Activated CD4-positive, alpha-beta T cell treated with anti-CD3 and anti-CD28 coated beads, Interleukin-2, amount 10 ng/mL, durations not matched to agents 7 days and 5 days (primary cell): ENCODE measurements around the gene RPUSD1. TPM values are rescaled to one million over a fixed set of nuclear protein-coding genes. Genes with fewer than 3 reads are reported as not detected.
A peak's percentile ranks its signal among the peaks of the same experiment; 100 is the strongest.

Experiments used
- CTCF ChIA-PET: fragments of 350-600 bp; sonication (Branson Sonifier 250); formaldehyde crosslinking; loops from one replicate; lab custom pipeline; 2021; ENCODE audit warnings: antibody characterized with exemption; lab: Charles Lee
- POLR2A ChIA-PET: fragments of 350-600 bp; sonication (Branson Sonifier 250); formaldehyde crosslinking; loops from one replicate; lab custom pipeline; 2021; ENCODE audit warnings: antibody characterized with exemption; lab: Charles Lee
- DNase-seq: peaks from one replicate; pipeline ENCODE4 v3.0.0-alpha.2; 2020
- H3K27ac Mint-ChIP-seq: one replicate; pipeline ENCODE4 v1.8.0; 2021; ENCODE audit warnings: mild to moderate bottlenecking, moderate library complexity, mixed read lengths
- H3K27me3 Mint-ChIP-seq: one replicate; pipeline ENCODE4 v1.8.0; 2021; ENCODE audit warnings: mixed read lengths
- H3K36me3 Mint-ChIP-seq: one replicate; pipeline ENCODE4 v1.8.0; 2021; ENCODE audit warnings: low read depth, mixed read lengths
- H3K4me1 Mint-ChIP-seq: one replicate; pipeline ENCODE4 v1.8.0; 2021; ENCODE audit warnings: mixed read lengths
- H3K4me3 Mint-ChIP-seq: one replicate; pipeline ENCODE4 v1.8.0; 2021; ENCODE audit warnings: mild to moderate bottlenecking, moderate library complexity, mixed read lengths
- H3K9me3 Mint-ChIP-seq: one replicate; pipeline ENCODE4 v1.8.0; 2021; ENCODE audit warnings: mixed read lengths
- microRNA-seq: library from miRNA; unstranded; fragments of <30 nt; microRNA quantifications from one replicate; pipeline ENCODE4 v1.2.0, GENCODE V29; 2021; ENCODE audit warnings: borderline microRNAs expressed, borderline replicate concordance
- total RNA-seq, 2 experiments: library from RNA; stranded (reverse); gene quantifications; one replicate each; pipeline ENCODE4 v1.2.3, GENCODE V29; 2021

The RPUSD1 gene
- total RNA-seq, 2 experiments from 2014 or later: 25.4 to 26.1 TPM

- peaks cover 14% of the 10 kb centered on the region for H3K36me3 Mint-ChIP-seq
- no peaks in the 10 kb centered on the region for H3K9me3 Mint-ChIP-seq
- peaks cover 31% of the 10 kb centered on the region for H3K4me1 Mint-ChIP-seq
- peak overlapping the region; percentile 62 for H3K27ac Mint-ChIP-seq
- CTCF ChIA-PET: interaction anchor here (0.5 to 3.0 kb wide), 12 partner anchors 9 to 403 kb away, joined by 3 to 14 read pairs (median 5); partner anchors contain the start of genes ANTKMT, CCDC78 and WDR24
- no peaks in the 10 kb centered on the region for H3K27me3 Mint-ChIP-seq
- POLR2A ChIA-PET: no interaction called here
- no peak for DNase-seq
- peak overlapping the region; percentile 79 for H3K4me3 Mint-ChIP-seq
Measured at GRCh38 chr16:739560-740458, 48.4 kb downstream of the RPUSD1 start.

- no peak for DNase-seq
- Mint-ChIP-seq H3K27ac (no peak overlapping the region), H3K4me1 (peaks cover 31% of the 10 kb centered on the region), H3K36me3 (peaks cover 14% of the 10 kb centered on the region), H3K4me3 (no peak overlapping the region), H3K27me3 (no peaks in the 10 kb centered on the region), H3K9me3 (no peaks in the 10 kb centered on the region)
- ChIA-PET POLR2A (no interaction called here), CTCF (interaction anchor here (1.2 to 2.1 kb wide), 3 partner anchors 12 to 49 kb away, joined by 3 to 9 read pairs (median 3); partner anchors contain the start of gene ANTKMT)
Measured at GRCh38 chr16:736936-737481, 51.2 kb downstream of the RPUSD1 start.

GRCh38 chr16:735982-736453 is 52.2 kb downstream of the RPUSD1 start:
- H3K4me3 Mint-ChIP-seq: no peak overlapping the region
- peaks cover 28% of the 10 kb centered on the region for H3K4me1 Mint-ChIP-seq
- DNase-seq: peak; percentile 43
- H3K36me3 Mint-ChIP-seq: peaks cover 14% of the 10 kb centered on the region
- H3K9me3 Mint-ChIP-seq: no peaks in the 10 kb centered on the region
- H3K27ac Mint-ChIP-seq: peak overlapping the region; percentile 36
- no peaks in the 10 kb centered on the region for H3K27me3 Mint-ChIP-seq
- ChIA-PET POLR2A (interaction anchor here (0.7 kb wide), 1 partner anchor 51 kb away, joined by 7 read pairs; no protein-coding TSS in a partner anchor), CTCF (interaction anchor here (0.7 to 2.1 kb wide), 5 partner anchors 9 to 50 kb away, joined by 3 to 9 read pairs (median 3); partner anchors contain the start of genes ANTKMT, CCDC78 and HAGHL)

- ChIA-PET CTCF (interaction anchor here (1.2 to 2.1 kb wide), 4 partner anchors 9 to 51 kb away, joined by 3 to 9 read pairs (median 5); partner anchors contain the start of genes ANTKMT, CCDC78 and HAGHL), POLR2A (no interaction called here)
- Mint-ChIP-seq H3K36me3 (peaks cover 14% of the 10 kb centered on the region), H3K9me3 (no peaks in the 10 kb centered on the region), H3K4me1 (peaks cover 28% of the 10 kb centered on the region), H3K27me3 (no peaks in the 10 kb centered on the region), H3K27ac (no peak overlapping the region), H3K4me3 (no peak overlapping the region)
- no peak for DNase-seq
Measured at GRCh38 chr16:734981-735881, 53.0 kb downstream of the RPUSD1 start.

Small RNA genes lying within 50 kb of the gene (microRNA-seq; reads per million reads assigned to microRNA genes)
- not detected for gene MIR662

Other genes with a start within 250 kb of the RPUSD1 start
- not detected for gene PRR35, start 228.0 kb downstream of the RPUSD1 start, total RNA-seq
- gene NHLRC4, start 221.4 kb downstream of the RPUSD1 start, total RNA-seq: 1 to 10 TPM; 1.9 to 2.7 TPM
- gene PIGQ, start 218.4 kb downstream of the RPUSD1 start, total RNA-seq: 10 to 100 TPM; 44.5 to 46.1 TPM
- gene RAB40C, start 198.3 kb downstream of the RPUSD1 start, total RNA-seq: 10 to 100 TPM; 13.3 to 17.6 TPM
- 1 to 10 TPM; 1.8 to 2.7 TPM for gene WFIKKN1, start 157.4 kb downstream of the RPUSD1 start, total RNA-seq
- 10 to 100 TPM; 63.7 to 78.0 TPM for gene METTL26, start 152.1 kb downstream of the RPUSD1 start, total RNA-seq
- 10 to 100 TPM; 17.3 to 20.2 TPM for gene MCRIP2, start 146.6 kb downstream of the RPUSD1 start, total RNA-seq
- gene WDR90, start 139.0 kb downstream of the RPUSD1 start, total RNA-seq: 10 to 100 TPM; 54.9 to 81.6 TPM
- 100 to 1,000 TPM; 128 to 150 TPM for gene RHOT2, start 120.2 kb downstream of the RPUSD1 start, total RNA-seq
- 1 to 10 TPM; 1.5 to 1.7 TPM for gene RHBDL1, start 112.7 kb downstream of the RPUSD1 start, total RNA-seq
- gene STUB1, start 108.0 kb downstream of the RPUSD1 start, total RNA-seq: 10 to 100 TPM; 68.7 to 69.7 TPM
- gene JMJD8, start 104.0 kb downstream of the RPUSD1 start, total RNA-seq: 10 to 100 TPM; 33.8 to 34.3 TPM
- gene WDR24, start 98.0 kb downstream of the RPUSD1 start, total RNA-seq: 10 to 100 TPM; 19.3 to 20.0 TPM
- gene FBXL16, start 82.6 kb downstream of the RPUSD1 start, total RNA-seq: 10 to 100 TPM; 12.7 to 14.3 TPM
- 1 to 10 TPM; 2.5 to 3.0 TPM for gene METRN, start 73.3 kb downstream of the RPUSD1 start, total RNA-seq
- 1 to 10 TPM; 5.5 to 8.7 TPM for gene ANTKMT, start 67.2 kb downstream of the RPUSD1 start, total RNA-seq
- gene CCDC78, start 61.9 kb downstream of the RPUSD1 start, total RNA-seq: 1 to 10 TPM; 1.6 to 2.3 TPM
- 1 to 10 TPM; 5.0 to 5.7 TPM for gene HAGHL, start 61.3 kb downstream of the RPUSD1 start, total RNA-seq
- 10 to 100 TPM; 39.5 to 39.9 TPM for gene CIAO3, start 47.4 kb downstream of the RPUSD1 start, total RNA-seq
- not detected for gene MSLN, start 27.6 kb downstream of the RPUSD1 start, total RNA-seq
- 100 to 1,000 TPM in 1 of 2 experiments, 10 to 100 TPM in 1; 85.9 to 111 TPM for gene CHTF18, start 239 bp upstream of the RPUSD1 start, total RNA-seq
- not detected for gene GNG13, start 12.4 kb upstream of the RPUSD1 start, total RNA-seq
- 10 to 100 TPM; 20.5 to 23.0 TPM for gene LMF1, start 182.6 kb upstream of the RPUSD1 start, total RNA-seq
- gene SOX8, start 193.4 kb upstream of the RPUSD1 start, total RNA-seq: under 1 TPM; 0.25 to 0.27 TPM